ENCODE measurements around the gene PIGX.

PIGX gene

DNA sequence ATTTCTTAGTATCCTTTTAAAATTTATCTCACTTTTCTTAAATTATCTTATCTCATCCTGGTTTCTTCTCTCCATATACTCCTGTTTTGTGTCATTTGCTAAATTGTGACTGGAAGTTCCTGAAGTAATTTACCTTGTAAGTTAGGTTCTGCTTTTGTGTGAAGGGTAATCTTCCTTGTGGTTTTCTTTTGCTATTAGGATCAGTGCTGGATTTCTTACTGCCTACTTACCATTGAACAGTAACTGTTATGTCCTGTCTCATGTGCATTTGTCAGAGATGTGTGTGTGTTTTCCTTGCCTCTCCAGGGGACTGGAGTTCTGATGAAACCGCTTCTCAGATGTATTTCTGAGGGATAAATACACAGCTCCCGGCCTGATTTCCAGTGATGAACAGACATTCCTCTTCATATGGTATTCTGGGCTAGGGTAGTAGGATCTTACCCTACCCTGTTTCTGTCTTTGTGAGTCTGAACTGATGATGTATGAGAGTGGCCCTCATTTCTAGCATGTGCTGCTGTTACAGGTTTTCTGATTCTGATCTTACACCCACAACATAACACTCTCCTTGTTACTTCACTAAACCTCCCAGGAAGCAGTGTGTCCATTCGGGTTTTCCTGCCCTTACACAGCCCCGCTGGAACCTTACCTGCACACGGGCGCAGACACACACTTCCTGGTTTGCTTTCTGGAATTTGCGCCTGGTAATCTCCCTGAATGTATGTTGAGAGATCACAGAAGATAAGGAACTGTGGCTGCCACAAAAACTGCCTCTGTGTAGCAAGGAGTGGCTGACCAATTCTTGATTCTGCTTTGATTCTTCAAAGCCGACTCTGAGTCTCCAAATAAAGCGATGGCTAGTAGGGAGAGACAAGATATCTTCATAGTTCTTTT, 42.2 kb downstream of the PIGX start:
- no peak for DNase-seq (ENCODE audit: low read depth in 1 of 2, low spot score in 1 of 2)

- no peak for DNase-seq (ENCODE audit: low read depth in 1 of 2, low spot score in 1 of 2)
These were observed 44.6 kb downstream of the PIGX start for GRCh38 chr3:196756732-196757131.

DNA sequence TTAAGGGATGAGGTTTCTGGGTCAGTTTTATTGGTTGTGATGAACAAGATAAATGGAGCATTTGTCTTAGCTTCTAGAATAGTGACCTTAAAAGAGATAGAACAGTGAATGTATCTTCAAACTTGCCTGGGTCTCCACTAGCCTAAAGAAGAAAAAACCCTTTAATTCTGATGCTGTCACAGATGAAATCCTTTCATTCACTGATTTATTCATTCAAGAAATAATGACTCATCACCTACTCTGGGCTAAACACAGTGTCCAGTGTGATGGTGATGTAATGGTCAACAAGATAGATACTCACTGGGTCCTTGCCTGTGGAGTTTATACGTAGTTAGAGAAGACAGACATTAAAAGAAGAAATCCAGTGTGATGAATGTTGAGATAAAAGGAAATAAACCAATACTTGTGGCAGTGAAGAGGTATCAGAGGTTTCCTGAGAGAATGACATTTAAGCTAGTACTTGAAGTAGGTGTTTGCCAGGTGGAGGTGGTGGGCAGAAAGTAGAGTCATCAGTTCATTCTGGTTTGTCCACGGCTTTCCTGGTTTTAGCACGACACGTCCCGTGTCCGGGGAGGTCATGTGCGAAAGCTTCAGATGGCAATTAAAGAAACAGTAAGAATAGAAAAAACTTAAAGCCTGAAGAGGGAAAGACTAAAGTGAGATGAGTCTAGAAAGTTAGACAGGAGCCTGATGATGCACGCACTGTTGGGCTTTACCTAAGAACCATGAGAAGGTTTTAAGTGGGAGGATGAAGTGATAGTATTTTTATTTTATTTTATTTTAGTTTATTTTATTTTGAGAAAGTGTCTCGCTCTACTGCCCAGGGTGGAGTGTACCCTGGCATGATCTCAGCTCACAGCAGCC, 45.9 kb downstream of the PIGX start:
- DNase-seq (ENCODE audit: low read depth in 1 of 2, low spot score in 1 of 2) = no peak

DNA sequence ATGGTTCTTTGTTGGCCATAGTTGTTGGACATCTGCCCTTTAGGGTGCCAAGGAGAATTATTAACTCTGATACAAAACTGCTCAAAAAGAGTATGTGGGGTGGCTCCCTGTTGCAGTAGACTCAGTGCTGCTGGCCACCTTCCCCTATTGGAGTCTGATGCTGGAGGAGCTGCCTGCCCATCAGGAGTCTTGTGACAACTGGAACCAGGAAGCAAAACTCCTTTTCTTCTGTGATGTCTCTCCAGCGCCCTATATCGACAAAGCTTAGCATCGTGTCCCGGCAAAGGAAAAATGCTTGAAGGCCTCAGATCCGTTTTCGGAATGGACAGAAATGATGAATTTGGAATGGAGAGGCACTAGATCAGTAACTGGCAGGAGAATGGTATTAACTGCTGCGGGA, 51.0 kb downstream of the PIGX start:
- no peak for DNase-seq (ENCODE audit: low read depth in 1 of 2, low spot score in 1 of 2)

GRCh38 chr3:196765454-196765853, 53.3 kb downstream of the PIGX start:
- DNase-seq (ENCODE audit: low read depth in 1 of 2, low spot score in 1 of 2) = no peak

DNA sequence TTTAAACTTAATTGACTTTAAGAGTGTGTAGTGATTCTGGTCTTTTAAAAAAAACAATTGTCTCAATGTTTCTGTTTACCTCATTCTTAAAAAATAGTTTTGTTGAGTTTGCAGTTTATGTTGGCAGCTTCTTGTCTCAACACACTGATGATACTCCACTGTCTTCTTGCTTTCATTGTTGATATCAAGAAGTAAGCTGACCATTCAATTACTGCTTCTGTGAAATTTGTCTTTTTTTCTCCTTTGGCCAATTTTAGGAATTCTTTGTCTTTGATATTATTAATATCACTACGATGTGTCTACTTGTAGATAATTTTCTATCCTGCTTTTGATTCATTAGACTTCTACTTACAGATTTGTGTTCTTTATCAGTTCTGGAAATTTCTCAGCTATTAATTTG, 58.9 kb downstream of the PIGX start:
- DNase-seq (ENCODE audit: low read depth in 1 of 2, low spot score in 1 of 2) = no peak

DNA sequence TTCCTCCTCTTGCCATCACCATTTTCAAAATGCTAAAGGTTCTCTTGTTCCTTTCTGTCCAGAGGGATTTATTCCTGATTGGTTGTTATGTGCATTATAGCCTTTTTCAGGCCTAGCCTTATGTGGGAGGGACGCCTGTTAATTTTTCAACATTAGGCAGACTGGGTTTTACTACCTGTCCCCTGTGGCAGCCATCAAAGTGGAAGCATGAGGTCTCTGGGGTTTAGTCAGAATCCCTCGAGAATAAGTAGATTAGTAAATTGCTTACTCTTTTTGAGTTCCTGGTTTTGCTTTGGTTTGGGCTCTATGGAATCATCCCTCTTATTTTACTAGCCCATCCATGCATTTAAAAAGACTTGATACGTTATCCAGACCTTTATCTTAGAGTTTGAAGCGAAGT, 59.9 kb downstream of the PIGX start:
- DNase-seq (ENCODE audit: low read depth in 1 of 2, low spot score in 1 of 2) = no peak

- DNase-seq (ENCODE audit: low read depth in 1 of 2, low spot score in 1 of 2) = no peak
These were observed 60.7 kb downstream of the PIGX start for GRCh38 chr3:196772897-196773296.

GRCh38 chr3:196774191-196774820, 62.1 kb downstream of the PIGX start:
- DNase-seq (ENCODE audit: low read depth in 1 of 2, low spot score in 1 of 2) = no peak

DNA sequence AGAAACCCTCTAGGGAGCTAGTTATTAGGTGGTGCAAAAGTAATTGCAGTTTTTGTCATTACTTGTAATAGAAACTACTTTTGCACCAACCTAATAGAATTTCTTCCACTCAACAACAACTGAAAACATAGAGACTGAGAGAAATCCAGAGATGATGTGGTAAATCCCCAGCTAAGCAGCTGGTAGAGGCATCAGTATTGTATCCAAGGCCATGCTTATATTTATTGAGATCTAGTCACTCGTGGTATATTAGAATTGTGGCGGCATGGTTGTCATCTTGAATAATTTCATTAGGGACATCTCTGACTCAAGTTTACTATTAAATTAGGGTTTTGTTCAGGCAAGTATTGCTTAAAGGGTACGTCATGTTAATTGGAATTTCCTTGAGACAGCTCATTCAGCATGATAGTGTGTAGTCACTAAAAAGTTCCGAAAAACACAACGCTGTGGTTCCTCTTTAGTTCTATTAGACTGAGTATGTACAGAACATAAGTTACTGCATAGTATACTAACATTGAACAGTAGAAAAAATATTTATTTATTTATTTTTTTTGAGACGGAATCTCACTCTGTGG, 62.8 kb downstream of the PIGX start:
- no peak for DNase-seq (ENCODE audit: low read depth in 1 of 2, low spot score in 1 of 2)

DNA sequence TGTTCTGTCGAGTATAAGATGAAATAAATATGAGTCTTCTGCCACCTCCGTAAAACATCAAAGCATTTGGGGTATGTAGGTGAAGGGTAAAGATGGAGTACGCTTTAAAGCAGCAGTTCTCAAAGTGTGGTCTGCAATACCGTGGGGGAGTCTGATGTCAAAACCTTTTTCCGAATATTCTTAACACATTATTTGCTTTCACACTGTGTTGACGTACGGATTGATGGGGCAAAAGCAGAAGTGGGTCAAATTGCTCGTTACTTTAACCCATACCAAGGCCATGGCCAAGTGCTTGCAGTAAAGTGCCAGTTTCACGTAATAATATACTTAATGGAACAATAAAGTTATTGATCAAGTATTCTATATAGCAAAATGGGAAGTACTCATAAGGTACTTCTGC, 63.8 kb downstream of the PIGX start:
- no peak for DNase-seq (ENCODE audit: low read depth in 1 of 2, low spot score in 1 of 2)

- no peak for DNase-seq (ENCODE audit: low read depth in 1 of 2, low spot score in 1 of 2)
These were observed 65.7 kb downstream of the PIGX start for GRCh38 chr3:196777836-196778235.

GRCh38 chr3:196778755-196779154, 66.6 kb downstream of the PIGX start:
- no peak for DNase-seq (ENCODE audit: low read depth in 1 of 2, low spot score in 1 of 2)

DNA sequence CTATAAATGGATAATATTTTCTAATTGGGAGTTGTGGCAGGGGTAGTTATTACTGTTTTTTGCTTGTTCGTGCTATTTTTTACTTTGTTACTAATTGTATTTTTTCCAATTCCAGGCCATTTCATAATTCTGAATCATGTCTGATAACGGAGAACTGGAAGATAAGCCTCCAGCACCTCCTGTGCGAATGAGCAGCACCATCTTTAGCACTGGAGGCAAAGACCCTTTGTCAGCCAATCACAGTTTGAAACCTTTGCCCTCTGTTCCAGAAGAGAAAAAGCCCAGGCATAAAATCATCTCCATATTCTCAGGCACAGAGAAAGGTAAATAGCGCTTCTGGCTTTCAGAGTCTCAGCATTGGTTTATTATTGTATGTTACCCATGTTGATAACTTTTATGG, 70.3 kb downstream of the PIGX start:
- no peak for DNase-seq (ENCODE audit: low read depth in 1 of 2, low spot score in 1 of 2)

Data from stimulated activated CD4-positive, alpha-beta T cell treated with anti-CD3 and anti-CD28 coated beads, Interleukin-15, amount 100 ng/mL, for 1 hour (primary cell).